ENCODE measurements around the gene ADGRL3.

ADGRL3 gene

GRCh38 chr4:61889117-61889516 lies 689.0 kb downstream of the ADGRL3 start:
- DNase-seq (ENCODE audit: low read depth), result no peak
- TF ChIP-seq CTCF (IDR thresholded peaks at IDR 0.05; ENCODE audit: low read depth, low read length, missing control alignments), result no peak
- in situ Hi-C loops (cut with HindIII; ENCODE audit: low sequenced_read_pairs), result no loop called here
- no peak overlapping the region for H3K4me3 ChIP-seq (ENCODE audit: low read depth, low read length)

- in situ Hi-C loops (cut with HindIII; ENCODE audit: low sequenced_read_pairs), result no loop called here
- H3K4me3 ChIP-seq (ENCODE audit: low read depth, low read length), result no peak overlapping the region
- TF ChIP-seq CTCF (IDR thresholded peaks at IDR 0.05; ENCODE audit: low read depth, low read length, missing control alignments), result no peak
- DNase-seq (ENCODE audit: low read depth), result no peak
These were observed 690.2 kb downstream of the ADGRL3 start for GRCh38 chr4:61890321-61890720.

- in situ Hi-C loops (cut with HindIII; ENCODE audit: low sequenced_read_pairs), result no loop called here
- DNase-seq (ENCODE audit: low read depth), result no peak
- no peak for TF ChIP-seq CTCF (IDR thresholded peaks at IDR 0.05; ENCODE audit: low read depth, low read length, missing control alignments)
- H3K4me3 ChIP-seq (ENCODE audit: low read depth, low read length), result no peak overlapping the region
These were observed 691.8 kb downstream of the ADGRL3 start for GRCh38 chr4:61891953-61892352.

GRCh38 chr4:61896634-61897033 lies 696.5 kb downstream of the ADGRL3 start:
- H3K4me3 ChIP-seq (ENCODE audit: low read depth, low read length), result no peak overlapping the region
- in situ Hi-C loops (cut with HindIII; ENCODE audit: low sequenced_read_pairs), result no loop called here
- TF ChIP-seq CTCF (IDR thresholded peaks at IDR 0.05; ENCODE audit: low read depth, low read length, missing control alignments), result no peak
- no peak for DNase-seq (ENCODE audit: low read depth)

GRCh38 chr4:61909031-61909430 lies 708.9 kb downstream of the ADGRL3 start:
- no peak overlapping the region for H3K4me3 ChIP-seq (ENCODE audit: low read depth, low read length)
- in situ Hi-C loops (cut with HindIII; ENCODE audit: low sequenced_read_pairs), result no loop called here
- DNase-seq (ENCODE audit: low read depth), result no peak
- no peak for TF ChIP-seq CTCF (IDR thresholded peaks at IDR 0.05; ENCODE audit: low read depth, low read length, missing control alignments)

GRCh38 chr4:61911313-61911756 lies 711.2 kb downstream of the ADGRL3 start:
- TF ChIP-seq CTCF (IDR thresholded peaks at IDR 0.05; ENCODE audit: low read depth, low read length, missing control alignments), result no peak
- in situ Hi-C loops (cut with HindIII; ENCODE audit: low sequenced_read_pairs), result no loop called here
- H3K4me3 ChIP-seq (ENCODE audit: low read depth, low read length), result no peak overlapping the region
- DNase-seq (ENCODE audit: low read depth), result peak; percentile 2

- no peak for TF ChIP-seq CTCF (IDR thresholded peaks at IDR 0.05; ENCODE audit: low read depth, low read length, missing control alignments)
- no peak overlapping the region for H3K4me3 ChIP-seq (ENCODE audit: low read depth, low read length)
- no peak for DNase-seq (ENCODE audit: low read depth)
- in situ Hi-C loops (cut with HindIII; ENCODE audit: low sequenced_read_pairs), result no loop called here
These were observed 713.5 kb downstream of the ADGRL3 start for GRCh38 chr4:61913619-61914018.
